A673 (cell line): ENCODE results near the gene ATP8A2.

Experiments used
- CTCF ChIP-seq: fragments of 300-800, 200-600 bp; sonication (generic); conservative IDR thresholded peaks from 2 replicates; pipeline ENCODE4 v1.5.1; 2017; ENCODE audit warnings: low read depth, mild to moderate bottlenecking, antibody characterized with exemption, low read length, moderate library complexity, mixed read lengths
- EZH2 ChIP-seq: fragments of 200-600 bp; sonication (generic); IDR thresholded peaks from 2 replicates; pipeline ENCODE4 v1.6.1; 2017; ENCODE audit warnings: borderline replicate concordance, low read depth, mild to moderate bottlenecking, mixed read lengths, antibody characterized with exemption, low read length; ENCODE audit not compliant: poor library complexity, severe bottlenecking

- TF ChIP-seq CTCF (no peak), EZH2 (no peak)
Observed at GRCh38 chr13:25756251-25756650, 384.5 kb downstream of the ATP8A2 start.
